SK-N-MC (cell line): Measurements from ENCODE around the gene CAMK1G.

Experiments
- EZH2 ChIP-seq: fragments of 200-600 bp; sonication (generic); IDR thresholded peaks from one replicate; pipeline ENCODE4 v1.6.1; 2017; ENCODE audit warnings: antibody characterized with exemption
- FOXP2 ChIP-seq: optimal IDR thresholded peaks from 2 replicates; pipeline ENCODE3; 2011; ENCODE audit warnings: mild to moderate bottlenecking, moderate library complexity; ENCODE audit not compliant: insufficient read depth; ENCODE audit errors: extremely low read length, control extremely low read depth
- POLR2AphosphoS5 ChIP-seq: IDR thresholded peaks from 2 replicates; pipeline ENCODE4 v1.6.1; 2012; ENCODE audit warnings: mild to moderate bottlenecking, low read depth, low read length, borderline replicate concordance

- TF ChIP-seq POLR2AphosphoS5 (no peak), EZH2 (no peak), FOXP2 (no peak)
Measured at GRCh38 chr1:209612646-209613399, 29.3 kb downstream of the CAMK1G start.
